GM19452 (cell line): ENCODE results near the gene PEPD.

Experiments
- ATAC-seq: cut with Tn5 transposase; IDR thresholded peaks from one replicate; pipeline ENCODE4 v1.9.1; 2021; ENCODE audit not compliant: unreplicated experiment

PEPD gene

GRCh38 chr19:33426621-33427361 is 94.8 kb downstream of the PEPD start:
- no peak for ATAC-seq

- no peak for ATAC-seq
These were observed 97.4 kb downstream of the PEPD start for GRCh38 chr19:33424181-33424580.

- no peak for ATAC-seq
These were observed 99.0 kb downstream of the PEPD start for GRCh38 chr19:33422369-33423180.

- ATAC-seq, result no peak
These were observed 100.2 kb downstream of the PEPD start for GRCh38 chr19:33421368-33421767.

- ATAC-seq, result no peak
These were observed 100.8 kb downstream of the PEPD start for GRCh38 chr19:33420821-33421220.

- no peak for ATAC-seq
These were observed 101.8 kb downstream of the PEPD start for GRCh38 chr19:33419788-33420130.

- ATAC-seq, result no peak
These were observed 102.5 kb downstream of the PEPD start for GRCh38 chr19:33418871-33419787.

GRCh38 chr19:33418461-33418860 is 103.1 kb downstream of the PEPD start:
- ATAC-seq, result no peak

- no peak for ATAC-seq
These were observed 103.8 kb downstream of the PEPD start for GRCh38 chr19:33417751-33418150.

GRCh38 chr19:33416307-33417215 is 105.0 kb downstream of the PEPD start:
- ATAC-seq, result no peak

- no peak for ATAC-seq
These were observed 106.7 kb downstream of the PEPD start for GRCh38 chr19:33414667-33415605.

GRCh38 chr19:33413868-33414666 is 107.5 kb downstream of the PEPD start:
- ATAC-seq, result no peak

- no peak for ATAC-seq
These were observed 108.2 kb downstream of the PEPD start for GRCh38 chr19:33413426-33413725.

GRCh38 chr19:33412601-33413425 is 108.8 kb downstream of the PEPD start:
- no peak for ATAC-seq

GRCh38 chr19:33411621-33412180 is 109.9 kb downstream of the PEPD start:
- ATAC-seq, result no peak

GRCh38 chr19:33410915-33411401 is 110.6 kb downstream of the PEPD start:
- ATAC-seq, result no peak
